ENCODE results near the gene EWSR1.

DNA sequence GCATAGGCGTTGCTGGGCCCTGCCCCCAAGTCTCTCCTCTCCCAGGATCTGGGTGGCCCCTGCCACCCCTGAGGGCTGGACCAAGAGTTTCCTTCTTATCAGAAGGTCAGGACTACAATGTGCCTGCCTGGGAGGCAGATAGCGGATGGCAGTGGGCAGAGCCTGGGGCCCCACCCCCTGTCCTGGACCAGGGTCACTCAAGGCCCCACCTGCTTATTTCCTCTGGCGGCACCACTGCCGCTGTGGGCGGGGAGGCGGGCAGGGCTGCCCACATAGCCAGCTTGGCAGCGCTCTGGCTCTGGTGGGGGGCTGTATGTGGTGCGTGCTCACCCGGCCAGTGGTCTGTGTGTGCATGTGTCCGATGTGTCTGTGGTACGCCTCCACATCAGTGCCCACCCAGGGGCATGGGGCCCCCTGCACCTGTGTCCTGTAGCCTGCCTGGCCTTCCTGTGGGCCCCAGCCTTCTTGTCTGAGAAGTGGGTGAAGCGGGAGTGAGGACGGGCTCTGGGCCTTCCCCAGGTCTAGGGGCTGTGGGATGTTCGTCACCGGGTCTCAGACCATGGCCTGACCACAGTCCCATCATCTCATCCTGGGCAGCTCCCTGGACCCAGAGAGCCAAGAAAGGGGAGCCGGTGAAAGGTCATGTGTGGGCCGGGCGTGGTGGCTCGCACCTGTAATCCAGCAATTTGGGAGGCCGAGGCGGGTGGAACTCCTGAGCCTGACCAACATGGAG, 41.4 kb downstream of the EWSR1 start:
- no peak for TF ChIP-seq CTCF (IDR thresholded peaks at IDR 0.05; ENCODE audit: insufficient read depth, low read length)
- TF ChIP-seq POLR2AphosphoS5 (IDR thresholded peaks at IDR 0.05; ENCODE audit: low read depth), result no peak
- no peak for TF ChIP-seq REST (IDR thresholded peaks at IDR 0.05; ENCODE audit: insufficient replicate concordance, low read depth)
- TF ChIP-seq SPI1 (IDR thresholded peaks at IDR 0.05; ENCODE audit: borderline replicate concordance, low read depth), result no peak
- TF ChIP-seq GABPA (IDR thresholded peaks at IDR 0.05; ENCODE audit: low read depth), result no peak

Measured in HL-60 (cell line).